GM21367 (cell line): Measurements from ENCODE around the gene USP7.

Experiments
- ATAC-seq: cut with Tn5 transposase; IDR thresholded peaks from one replicate; pipeline ENCODE4 v1.9.1; 2021; ENCODE audit not compliant: unreplicated experiment

Gene USP7

GRCh38 chr16:8865145-8865882 lies 98.4 kb downstream of the USP7 start:
- no peak for ATAC-seq

GRCh38 chr16:8864480-8865110 lies 99.1 kb downstream of the USP7 start:
- no peak for ATAC-seq

GRCh38 chr16:8863594-8864424 lies 99.9 kb downstream of the USP7 start:
- no peak for ATAC-seq

GRCh38 chr16:8862309-8863130 lies 101.2 kb downstream of the USP7 start:
- no peak for ATAC-seq

- ATAC-seq: no peak
Measured at GRCh38 chr16:8861563-8862308, 102.0 kb downstream of the USP7 start.

- no peak for ATAC-seq
Measured at GRCh38 chr16:8859913-8860881, 103.5 kb downstream of the USP7 start.

- ATAC-seq: no peak
Measured at GRCh38 chr16:8858994-8859912, 104.5 kb downstream of the USP7 start.

GRCh38 chr16:8855972-8856371 lies 107.7 kb downstream of the USP7 start:
- no peak for ATAC-seq

- ATAC-seq: no peak
Measured at GRCh38 chr16:8855051-8855786, 108.5 kb downstream of the USP7 start.

GRCh38 chr16:8854298-8854948 lies 109.3 kb downstream of the USP7 start:
- ATAC-seq: no peak

GRCh38 chr16:8853611-8854010 lies 110.1 kb downstream of the USP7 start:
- no peak for ATAC-seq

GRCh38 chr16:8853150-8853549 lies 110.6 kb downstream of the USP7 start:
- no peak for ATAC-seq

- ATAC-seq: no peak
Measured at GRCh38 chr16:8852534-8852933, 111.2 kb downstream of the USP7 start.

GRCh38 chr16:8851761-8852403 lies 111.8 kb downstream of the USP7 start:
- ATAC-seq: no peak

GRCh38 chr16:8850279-8850885 lies 113.3 kb downstream of the USP7 start:
- ATAC-seq: no peak

- no peak for ATAC-seq
Measured at GRCh38 chr16:8849411-8850011, 114.2 kb downstream of the USP7 start.
